ENCODE data around the gene MYLK.

Gene MYLK

DNA sequence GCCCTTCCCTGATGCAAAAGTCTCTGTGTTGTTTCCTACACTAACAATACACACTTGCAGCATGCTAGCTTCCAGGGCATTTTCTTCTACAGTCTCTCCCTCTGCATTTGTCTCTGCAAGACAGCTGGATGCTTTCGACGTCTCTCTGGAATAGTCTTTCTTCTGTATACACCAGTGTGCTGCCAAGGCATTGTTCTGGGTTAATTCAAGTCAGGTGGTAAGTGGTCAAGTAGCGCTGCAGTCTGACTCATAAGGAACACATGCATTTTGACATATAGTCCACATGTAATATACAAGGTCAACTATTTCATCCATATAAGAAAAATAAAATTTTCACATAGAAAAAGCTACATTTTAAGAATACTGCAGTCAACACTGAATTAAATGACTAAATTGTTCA lies 92.7 kb downstream of the MYLK start:
- DNase-seq (ENCODE audit: low spot score) = peak; percentile 44

DNA sequence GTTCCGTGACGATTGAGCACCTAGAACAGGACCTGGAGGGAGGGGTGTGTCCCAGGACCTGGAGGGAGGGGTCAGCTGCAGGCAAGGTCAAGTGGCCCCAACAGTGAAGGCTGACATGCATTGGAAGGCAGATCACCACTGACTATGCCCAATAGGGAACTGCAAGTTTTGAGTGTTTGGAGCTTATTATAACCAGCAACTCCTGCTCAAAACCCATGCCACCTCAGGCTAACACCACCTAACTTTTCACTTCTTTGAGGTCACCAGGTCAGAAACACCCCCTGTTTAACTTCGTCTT lies 93.1 kb downstream of the MYLK start:
- DNase-seq (ENCODE audit: low spot score) = no peak

DNA sequence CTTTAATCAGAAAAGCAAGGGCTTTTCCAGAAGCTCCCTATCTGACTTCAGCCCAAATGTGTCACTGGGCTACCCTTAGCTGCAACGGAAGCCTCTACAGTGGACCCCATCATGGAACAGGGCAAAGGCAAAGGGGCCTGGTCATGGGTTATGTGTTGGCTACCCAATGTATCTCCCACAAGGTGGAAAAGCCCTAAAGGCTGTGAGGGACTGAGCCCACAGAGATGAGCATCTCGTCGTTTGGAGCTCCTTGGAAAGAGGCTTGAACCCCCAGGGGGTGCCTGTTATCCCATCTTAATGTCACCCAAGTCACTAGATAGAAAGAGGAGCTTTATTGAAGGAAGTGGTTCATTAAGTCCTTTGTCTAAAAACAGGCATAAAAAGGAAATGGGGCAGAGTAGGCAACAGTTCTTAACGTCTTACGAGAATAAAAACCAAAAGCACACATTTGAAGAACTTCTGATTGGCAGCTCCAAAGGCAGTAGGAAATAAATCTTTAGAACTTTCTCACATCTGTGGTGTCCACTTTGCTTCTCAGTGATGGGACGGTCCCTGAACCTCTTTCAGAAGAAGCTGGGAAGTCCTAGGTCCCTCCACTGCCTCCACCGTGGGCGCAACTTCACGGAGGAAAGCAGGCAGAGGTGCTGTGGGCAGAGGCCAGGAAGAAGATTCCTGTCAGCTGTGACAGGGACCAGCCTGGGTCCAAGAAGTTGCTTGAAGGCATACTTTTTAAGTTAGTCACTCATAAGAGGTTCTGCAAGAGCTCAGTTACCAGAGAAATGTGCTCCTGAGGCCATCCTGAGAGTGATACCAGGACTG lies 93.7 kb downstream of the MYLK start:
- peak; percentile 30 for DNase-seq (ENCODE audit: low spot score)

DNA sequence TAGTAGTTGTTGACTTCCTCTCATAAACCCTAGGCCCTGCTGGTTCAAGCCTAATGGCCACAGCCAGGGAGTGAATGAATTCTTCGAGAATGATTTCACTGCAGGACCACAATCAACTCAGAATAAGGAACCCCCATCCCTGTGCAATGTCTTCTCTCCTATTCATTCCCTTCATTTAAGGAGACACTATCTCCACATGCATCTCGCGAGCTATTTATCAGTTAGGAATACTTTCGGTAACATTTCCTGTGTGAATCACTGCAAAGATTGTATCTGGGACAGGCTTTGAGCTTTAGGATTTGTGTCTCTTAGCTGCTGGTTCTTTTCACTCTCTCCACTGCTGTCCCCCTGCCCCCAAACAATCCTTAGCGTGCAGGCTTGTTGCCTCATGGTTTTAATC lies 94.4 kb downstream of the MYLK start:
- peak; percentile 27 for DNase-seq (ENCODE audit: low spot score)

DNA sequence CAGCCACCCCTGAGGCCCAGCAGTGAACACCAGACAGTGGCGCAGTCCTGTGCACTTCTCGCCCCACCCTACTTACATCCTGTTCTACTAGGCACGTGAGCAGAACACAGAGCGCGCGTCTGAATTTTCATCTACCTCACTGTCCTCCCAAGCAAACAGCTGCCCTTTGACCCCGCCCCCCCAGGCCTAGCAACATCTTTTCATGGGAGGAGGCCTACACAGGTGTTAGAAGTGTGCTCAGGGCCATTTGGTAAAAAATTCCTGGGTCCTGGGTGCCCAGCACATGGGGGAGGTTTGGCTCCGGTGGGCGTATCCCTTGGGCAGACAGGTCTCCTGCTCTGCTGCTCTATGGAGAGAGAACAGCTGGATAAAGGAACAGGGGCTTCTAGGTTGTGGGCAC lies 95.0 kb downstream of the MYLK start:
- no peak for DNase-seq (ENCODE audit: low spot score)

DNA sequence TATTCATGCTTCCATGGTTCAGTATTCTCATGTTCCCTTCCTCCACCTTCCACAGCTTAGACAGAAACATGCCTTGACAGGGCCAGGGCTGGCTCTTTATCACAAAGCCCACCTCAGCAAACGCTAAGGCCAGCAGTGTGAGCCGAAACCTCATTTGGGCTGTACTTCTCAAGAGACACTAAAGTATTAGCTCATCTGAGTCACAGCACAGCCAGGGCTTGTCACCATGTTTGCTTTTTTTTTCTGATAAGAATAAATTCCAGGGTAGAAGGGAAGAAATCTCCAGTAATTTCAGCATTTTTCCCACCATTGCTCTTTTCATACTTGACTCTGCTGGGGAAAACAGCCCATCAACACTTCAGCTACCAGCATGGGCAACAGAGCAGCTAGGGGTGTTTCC lies 95.4 kb downstream of the MYLK start:
- no peak for DNase-seq (ENCODE audit: low spot score)

DNA sequence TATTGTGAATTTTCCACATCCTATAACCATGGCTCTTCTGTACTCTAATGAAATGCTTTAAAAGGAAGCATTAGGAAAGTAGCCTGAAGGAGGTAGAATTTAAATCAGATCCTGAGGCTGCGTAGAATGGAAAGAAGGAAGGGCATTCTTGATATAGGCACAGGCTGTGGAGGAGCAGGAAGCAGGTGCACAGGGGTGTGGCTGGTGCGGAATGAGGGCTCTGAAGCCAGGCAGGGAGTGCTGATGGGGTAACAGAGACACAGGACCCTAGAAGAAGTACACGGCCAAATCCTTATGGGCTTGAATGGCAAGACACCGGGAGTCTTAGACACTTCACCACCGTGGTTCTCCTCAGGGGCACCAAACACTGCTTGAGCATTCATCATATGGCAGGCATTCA lies 97.0 kb downstream of the MYLK start:
- no peak for DNase-seq (ENCODE audit: low spot score)

DNA sequence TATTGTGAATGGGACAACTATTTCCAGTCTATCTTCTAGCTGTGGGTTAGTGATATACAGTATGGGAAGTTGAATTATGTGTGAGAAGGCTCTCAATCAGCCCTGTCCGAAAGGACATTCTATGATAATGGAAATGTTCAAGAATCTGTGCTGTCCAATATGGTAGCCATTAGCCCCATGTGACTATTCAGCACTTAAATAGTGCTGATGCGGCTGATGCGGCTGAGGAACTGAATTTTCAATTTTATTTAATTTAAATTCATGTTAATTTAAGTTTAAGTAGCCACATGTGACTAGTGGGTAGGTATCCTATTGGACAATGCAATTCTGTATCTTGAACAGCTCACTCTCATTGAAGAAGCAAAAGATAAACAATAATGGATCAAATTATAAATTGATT lies 98.5 kb downstream of the MYLK start:
- no peak for DNase-seq (ENCODE audit: low spot score)

DNA sequence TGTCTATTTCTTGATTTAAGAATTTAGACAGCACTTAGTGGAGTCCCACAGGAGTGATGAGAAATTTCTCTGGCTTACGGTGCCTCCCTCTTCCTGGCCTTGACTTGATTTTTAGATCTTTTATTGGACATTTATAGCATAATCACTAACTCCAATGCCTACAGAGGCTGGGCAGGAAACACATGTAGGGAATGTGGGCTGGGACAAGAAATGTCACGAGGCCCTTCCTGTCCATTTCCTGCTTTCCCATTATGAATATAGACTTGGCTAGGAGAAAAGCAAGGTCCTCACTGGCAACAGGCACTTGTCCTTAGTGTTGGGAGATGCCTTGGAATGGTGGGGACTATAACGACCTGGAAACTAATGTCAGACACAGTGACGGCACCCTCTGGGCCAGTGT lies 100.3 kb downstream of the MYLK start:
- DNase-seq (ENCODE audit: low spot score) = no peak

DNA sequence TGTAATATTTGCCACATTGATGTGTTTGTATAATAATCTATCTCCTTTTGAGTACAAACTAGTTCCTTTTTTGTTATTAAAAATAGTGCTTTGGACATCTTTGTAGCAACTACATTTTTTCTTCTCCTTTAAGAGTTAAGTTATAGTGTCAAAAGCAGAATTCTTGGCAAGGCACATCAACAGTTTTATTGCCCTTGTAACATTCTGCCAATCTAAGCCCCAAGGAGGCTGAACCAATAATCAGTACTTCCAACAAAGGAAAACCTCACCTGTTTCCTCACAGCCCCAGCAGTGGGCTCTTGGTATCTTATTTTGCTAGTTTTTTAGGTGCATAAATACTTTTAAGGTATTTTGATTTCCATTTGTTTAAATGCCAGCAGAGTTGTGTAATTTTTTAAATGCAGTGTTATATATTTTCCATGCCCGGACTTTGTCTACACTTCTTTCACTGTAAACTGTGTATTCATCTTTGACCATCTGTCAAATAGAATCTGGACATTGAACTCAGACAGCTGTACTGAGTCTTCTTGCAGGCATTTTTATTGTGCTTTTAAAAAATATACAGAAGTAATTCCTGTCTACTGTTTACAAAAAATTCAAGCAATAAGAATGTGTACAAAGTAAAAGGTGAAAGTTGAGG lies 101.0 kb downstream of the MYLK start:
- no peak for DNase-seq (ENCODE audit: low spot score)

DNA sequence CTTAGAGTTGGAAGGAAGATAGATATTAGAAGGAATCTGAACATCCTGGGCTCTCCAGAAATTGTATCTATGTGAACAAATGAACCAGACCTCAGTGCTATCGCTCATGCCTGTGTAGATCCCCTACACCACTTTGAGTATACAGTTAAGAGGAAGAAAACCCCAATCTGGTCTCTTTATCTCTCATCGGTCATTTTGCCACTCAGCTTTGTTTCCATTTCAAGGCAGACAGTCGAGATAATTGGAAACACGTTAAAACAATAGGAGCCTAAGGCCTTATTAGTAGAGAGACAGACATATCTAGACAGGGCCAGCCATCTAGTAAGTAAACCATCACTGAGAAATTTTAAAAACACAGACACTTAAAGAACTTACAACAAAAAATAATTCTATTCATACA lies 101.6 kb downstream of the MYLK start:
- no peak for DNase-seq (ENCODE audit: low spot score)

DNA sequence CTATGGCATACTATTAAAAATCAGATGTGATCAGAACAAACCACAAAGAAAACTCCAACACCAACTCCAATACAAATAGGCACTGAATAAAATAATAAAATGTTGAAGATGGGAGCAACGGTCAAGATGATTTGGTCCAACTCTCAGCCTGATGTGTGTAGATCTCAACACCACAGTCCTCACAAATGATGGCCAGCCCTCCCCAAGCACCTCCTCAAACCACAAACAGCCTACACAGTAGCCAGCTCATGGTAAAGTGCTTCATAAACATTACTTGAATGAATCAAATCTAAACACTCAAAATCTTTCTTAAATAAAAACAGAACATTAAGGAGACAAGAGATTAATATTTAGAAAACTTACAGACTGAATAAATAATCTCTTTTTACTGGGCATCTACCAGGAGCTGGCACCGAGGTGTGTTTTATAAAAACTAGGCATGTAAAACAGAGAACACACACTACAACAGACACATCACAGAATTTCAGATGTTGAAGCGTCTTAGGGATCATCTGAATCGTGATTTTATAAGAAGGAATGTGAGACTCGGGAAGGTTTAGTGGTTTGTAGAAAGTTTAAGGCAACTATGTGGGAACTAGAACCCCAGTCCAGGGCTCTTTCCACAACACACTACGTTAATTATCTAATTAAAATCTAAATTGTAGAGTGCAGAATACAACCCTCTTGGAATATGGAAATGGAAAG lies 102.4 kb downstream of the MYLK start:
- peak; percentile 26 for DNase-seq (ENCODE audit: low spot score)

DNA sequence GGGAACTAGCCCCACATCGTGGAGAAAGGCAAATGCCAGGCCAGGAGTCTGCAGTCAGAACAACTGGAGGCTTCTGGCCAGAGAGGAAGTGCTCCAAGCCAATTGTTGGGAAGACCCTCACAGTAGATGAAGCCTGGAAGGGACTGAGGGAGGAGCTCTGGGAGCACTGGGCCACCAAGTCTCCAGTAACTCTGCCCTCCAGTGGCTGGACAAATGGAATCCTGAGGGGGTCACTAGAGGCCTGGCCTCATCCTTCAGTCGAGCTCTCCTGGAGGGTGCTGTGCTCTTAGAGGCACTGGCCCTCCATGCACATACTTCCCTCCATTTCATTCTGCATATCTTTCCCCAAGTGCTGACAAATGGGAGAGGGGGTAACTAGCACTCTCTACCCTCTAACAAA lies 103.0 kb downstream of the MYLK start:
- DNase-seq (ENCODE audit: low spot score) = no peak

DNA sequence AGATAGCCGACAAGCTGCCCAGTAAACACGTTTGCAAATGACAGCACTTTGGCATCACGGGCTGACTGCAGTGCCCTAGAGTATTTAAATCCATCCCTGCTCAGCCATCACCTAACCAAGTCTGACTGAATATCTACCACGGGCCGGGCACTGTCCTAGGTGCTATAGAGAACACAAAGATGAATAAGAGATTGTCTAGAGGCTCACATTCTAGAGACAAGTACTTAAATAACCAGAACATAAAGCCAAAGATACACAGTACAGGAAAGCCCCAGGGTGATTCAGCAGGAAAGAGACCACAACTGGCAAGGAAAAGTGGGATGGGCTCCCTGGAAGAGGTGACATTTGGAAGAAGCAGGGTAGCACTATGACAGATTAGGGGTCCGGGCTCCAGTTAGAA lies 103.5 kb downstream of the MYLK start:
- DNase-seq (ENCODE audit: low spot score) = no peak

DNA sequence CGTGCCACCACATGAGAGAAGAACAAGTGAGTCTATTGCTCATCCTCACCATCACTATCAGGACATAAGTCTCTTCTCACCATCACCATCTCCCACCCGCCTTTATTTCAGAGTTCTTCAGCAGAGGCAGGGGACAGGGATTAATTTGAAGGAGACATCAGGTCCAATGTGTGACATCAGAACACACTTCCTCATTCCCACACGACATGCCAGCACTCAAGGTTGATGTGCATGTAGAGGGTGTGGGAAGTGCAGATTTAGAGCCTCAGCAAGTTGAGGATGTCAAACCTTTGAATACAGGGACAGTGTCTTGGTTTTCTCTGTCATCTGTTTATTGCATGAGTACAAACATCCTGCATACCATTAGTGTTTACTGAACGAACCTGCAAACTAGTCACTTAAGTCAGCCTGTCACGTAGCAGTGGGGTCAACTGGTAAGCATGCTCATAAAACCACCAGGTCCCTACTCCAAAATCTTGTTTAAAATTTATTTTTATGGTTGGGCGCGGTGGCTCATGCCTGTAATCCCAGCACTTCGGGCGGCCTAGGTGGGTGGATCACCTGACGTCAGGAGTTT lies 104.4 kb downstream of the MYLK start:
- no peak for DNase-seq (ENCODE audit: low spot score)

DNA sequence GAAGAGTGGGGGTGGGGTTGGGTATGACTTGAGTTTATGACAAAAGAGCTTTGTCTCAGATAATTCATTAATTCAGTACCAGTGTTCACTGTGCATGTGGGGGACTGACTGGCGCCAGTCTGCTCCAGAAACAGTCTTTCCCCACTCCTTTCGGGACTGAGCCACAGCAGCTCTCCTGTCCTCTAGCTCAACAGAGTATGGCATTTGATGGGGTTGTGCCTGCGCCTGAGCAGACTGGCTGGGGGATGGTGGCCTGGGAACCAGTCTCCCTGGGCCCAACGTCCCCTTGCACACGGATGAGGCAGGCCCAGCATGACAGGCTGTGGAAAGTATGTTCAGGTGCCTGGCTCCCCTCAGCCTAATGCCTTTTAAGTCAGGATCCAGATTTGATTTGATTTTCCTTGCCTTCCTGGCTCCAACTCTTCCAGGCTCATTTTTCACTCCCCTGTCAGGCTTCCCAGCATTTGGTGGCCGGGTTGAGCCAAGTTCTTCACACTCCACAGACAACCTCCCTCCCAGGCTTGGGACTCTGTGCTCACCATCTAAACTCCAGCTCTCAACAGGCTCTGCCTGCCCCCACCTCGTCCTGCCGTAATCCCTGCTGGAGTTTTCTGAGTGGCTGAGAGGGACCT lies 105.0 kb downstream of the MYLK start:
- DNase-seq (ENCODE audit: low spot score) = no peak

DNA sequence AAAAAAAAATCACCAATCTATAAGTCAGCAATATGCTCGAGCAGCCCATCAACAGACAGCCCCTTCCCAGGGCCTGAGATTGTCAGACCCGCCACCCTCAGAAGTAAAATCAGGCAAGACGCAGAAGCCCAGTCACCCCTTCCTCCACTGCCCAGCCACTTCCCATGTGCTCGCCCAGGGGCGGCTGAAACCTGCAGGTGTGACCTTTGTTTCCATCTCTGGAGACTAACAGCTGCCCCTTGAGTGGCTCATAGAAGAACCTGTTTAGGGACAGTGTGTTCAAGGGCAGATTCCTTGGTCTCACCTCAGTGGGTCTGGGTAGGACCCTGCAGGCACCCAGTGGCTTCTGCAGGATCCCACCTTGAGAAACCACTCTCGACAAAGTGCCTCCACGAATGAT lies 105.6 kb downstream of the MYLK start:
- no peak for DNase-seq (ENCODE audit: low spot score)

DNA sequence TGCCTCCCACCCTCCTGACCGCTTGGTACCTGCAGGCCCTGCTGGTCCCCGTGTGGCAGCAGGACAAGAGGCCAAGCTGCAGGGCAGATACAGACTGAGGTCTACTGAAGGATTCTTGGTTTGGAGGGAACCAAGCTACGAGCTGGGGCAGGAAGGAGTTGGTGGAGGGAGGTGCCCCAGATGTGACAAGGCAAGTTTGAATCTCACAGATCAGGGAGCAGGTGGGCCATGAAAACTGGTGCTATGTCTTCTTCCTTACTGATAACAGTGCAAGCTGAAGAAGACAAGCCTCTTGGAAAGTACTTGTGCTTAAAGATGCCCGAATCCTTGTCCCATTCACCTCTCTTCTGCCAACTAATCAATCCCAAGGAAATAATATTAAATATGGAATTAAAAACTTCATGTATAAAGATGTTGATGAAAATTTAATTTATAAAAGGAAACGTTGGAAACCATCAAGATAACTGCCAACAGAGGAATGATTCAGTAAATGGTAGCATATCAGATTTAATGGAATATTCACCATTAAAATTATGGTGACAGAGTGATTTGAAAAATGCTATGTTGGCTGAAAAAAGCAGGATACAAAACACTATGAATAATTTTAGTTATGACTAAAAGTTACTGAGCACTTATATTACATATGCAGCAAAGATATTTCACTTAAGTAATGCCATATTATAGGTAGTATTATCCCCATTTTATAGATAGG lies 107.9 kb downstream of the MYLK start:
- no peak for DNase-seq (ENCODE audit: low spot score)

DNA sequence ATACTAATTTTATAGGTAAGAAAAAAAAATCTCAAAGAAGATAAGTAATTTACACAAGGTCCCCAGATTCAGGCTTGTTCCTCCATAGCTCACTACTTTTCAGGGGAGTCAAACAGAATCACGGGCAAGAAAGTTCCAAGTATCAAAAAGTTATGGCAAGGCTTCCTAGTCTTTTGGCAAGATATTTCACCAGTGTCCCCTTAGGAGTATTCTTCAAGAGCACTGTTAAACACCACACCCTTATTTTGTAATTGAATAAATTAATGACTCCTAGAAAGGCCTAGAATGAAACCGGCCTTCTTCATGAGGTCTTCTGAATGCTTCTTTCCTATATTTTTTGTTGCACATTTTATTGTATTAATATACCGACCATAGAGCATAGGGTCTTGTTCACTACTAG lies 109.7 kb downstream of the MYLK start:
- no peak for DNase-seq (ENCODE audit: low spot score)

DNA sequence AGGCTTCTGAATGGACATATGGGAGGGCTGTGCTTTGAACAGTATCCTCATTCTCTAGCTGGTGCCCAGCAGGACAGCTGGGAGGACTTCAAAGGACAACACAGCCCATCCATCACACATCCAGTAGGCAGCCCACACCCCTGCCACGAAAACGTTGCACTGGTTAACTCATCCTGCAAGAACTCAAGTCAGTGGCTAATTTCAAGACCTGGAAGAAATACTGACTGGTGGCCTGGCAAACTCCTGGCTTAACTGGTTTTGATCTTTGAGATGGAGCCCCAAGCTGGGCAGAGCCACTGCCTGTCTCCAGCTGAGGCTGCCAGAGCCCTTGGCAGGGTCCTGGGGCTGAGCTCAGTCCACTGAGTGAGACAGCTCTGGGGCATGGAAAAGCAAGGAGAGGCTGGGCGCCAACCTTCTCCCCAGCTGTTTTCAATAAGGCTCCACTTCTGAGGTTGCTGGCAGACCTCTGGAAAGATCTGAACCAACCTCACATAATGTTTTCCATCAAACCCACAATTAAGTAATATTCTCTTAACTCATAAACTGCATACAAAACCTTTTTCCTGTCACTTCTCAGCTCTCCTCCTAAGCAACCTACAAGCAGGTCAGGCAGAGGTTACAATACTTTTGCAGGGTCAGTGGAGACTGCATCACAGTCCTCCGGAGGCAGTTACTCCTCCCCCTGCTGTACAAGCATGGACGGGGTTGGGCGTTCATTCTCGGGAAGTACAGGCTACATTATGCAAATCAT lies 110.3 kb downstream of the MYLK start:
- peak; percentile 85 for DNase-seq (ENCODE audit: low spot score)

DNA sequence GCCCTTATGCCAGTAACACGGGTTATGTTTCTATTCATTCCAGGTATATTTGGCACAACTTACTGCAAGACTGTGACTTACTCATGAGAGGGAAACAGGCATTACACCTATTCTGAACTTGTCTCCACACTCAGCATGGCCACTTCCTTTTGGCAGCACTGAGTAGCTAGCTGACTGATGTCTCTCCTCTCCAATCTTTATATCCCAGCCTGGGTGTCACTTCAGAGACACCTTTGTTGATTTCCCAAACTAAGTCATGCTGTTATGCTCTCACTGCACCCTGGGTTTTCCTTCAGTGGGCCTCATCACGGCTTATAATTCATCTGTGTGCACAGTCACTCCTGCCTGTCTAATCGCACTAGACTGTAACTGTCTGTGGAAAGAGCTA lies 114.8 kb downstream of the MYLK start:
- DNase-seq (ENCODE audit: low spot score) = no peak
